Measurements from ENCODE around the gene WWOX.

Gene WWOX

DNA sequence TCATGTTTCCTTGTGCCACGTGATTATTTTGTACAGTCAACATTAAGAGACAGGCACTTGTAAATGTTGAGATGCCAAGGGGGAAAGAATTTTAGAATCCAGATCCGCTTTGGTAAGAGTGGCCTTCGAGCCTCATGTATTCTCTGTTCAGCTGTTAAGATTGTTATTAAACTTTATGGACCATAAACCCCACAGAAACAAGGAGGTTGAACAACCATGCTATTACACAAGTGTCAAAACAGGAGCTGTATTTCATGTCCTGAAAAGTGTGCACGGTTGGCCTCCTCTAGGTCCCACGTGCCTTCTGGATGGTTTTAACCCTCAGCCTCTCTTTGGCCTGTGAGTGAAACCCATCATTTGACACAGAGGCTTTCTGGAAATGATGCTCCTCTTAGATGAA is 809.8 kb downstream of the WWOX start:
- DNase-seq (ENCODE audit: low spot score) = no peak

- DNase-seq (ENCODE audit: low spot score) = no peak
These were observed 816.4 kb downstream of the WWOX start for GRCh38 chr16:78915811-78916345.

DNA sequence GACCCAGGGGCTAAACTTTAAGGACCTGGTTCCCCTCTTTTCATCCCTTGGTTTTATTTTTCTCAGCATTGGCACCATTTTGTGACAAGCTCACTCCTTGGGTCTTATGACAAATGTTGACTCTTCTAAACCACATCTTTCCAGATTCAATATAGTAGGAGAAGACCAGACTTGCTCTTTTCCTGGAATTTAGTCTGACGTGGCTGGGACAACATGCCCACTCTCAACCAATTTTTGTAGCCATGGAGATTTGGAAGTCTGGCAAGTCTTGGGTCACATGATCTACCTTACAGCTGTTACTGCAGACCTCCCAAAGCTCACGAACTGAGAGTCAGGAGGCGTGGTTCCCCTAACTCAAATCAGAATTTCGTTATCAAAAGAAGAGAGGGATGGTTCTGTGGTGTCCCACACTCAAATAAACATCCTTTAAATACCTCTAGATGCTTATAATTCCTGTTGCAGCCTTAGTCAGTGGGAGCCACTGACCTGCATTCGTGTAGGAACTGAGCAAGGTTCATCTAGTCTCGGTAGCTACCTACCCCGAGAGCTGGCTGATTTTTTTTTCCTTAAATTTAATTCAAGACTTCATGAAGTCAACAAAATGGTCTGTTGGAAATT is 817.6 kb downstream of the WWOX start:
- DNase-seq (ENCODE audit: low spot score) = no peak

- no peak for DNase-seq (ENCODE audit: low spot score)
These were observed 819.4 kb downstream of the WWOX start for GRCh38 chr16:78918805-78919305.

- DNase-seq (ENCODE audit: low spot score) = no peak
These were observed 820.4 kb downstream of the WWOX start for GRCh38 chr16:78919852-78920251.

DNA sequence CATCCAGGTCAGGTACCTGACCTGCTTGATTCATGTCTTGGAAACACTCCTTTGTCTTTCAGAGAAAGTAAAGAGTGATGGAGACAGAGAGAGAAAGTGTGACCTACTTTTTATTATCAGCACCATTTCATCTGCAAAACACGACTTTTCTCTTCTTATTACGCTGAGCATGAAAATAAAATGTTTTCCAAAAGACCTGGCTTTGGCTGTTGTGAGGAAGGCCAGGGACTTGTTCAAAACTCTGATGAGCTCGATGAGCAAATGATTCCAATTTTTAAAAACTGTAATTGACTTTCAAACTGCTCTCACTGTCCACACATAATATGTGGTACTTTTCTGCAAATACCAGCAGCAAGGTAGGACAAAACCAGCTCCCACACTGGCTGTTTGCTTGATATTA is 821.2 kb downstream of the WWOX start:
- DNase-seq (ENCODE audit: low spot score) = no peak

DNA sequence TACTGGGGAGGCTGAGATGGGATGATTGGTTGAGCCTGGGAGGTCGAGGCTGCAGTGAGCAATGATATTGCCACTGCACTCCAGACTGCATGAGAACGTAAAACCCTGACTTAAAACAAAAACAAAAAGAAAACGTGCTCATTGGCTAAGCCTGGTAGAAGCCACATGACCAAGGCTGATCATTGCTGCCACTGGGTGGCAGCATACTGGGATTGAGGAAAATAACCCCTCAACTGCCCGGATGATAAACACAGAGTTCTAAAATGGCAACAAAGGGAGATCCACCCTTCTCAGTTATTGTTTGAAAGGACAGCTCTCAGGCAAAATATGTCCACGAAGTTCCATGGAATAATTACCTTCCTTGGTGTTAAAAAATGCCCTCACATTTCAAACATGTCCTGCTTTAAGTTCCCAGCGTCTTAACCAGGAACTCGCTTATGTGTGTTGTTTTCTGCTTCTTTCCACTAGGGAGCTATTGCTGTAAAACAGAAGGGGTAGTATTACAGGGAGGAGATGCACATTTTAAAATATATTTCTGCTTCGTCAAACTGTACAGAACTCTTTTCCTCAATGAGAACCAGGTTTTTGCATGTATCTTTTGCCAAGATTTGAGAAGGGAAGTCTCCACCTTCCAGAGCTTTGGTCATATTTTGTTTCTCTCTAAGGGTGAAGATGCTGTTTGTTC is 825.8 kb downstream of the WWOX start:
- no peak for DNase-seq (ENCODE audit: low spot score)

DNA sequence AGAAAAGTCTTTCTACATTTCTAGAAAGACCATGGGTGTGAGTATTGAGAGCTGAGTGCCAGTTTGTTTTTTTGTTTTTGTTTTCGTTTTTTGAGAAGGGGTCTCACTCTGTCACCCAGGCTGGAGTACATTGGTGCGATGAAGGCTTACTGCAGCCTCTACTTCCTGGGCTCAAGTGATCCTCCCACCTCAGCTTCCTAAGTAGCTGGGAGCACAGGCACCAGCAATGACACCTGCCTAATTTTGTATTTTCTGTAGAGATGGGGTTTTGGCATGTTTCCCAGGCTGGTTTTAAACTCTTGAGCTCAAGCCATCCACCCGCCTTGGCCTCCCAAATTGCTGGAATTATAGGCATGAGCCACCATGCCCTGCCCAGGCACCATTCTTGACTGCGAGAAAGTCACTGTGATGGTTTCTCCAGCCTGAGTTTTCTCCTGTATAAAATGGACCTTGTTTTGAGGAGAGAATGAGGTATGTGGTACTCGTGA is 827.3 kb downstream of the WWOX start:
- no peak for DNase-seq (ENCODE audit: low spot score)

DNA sequence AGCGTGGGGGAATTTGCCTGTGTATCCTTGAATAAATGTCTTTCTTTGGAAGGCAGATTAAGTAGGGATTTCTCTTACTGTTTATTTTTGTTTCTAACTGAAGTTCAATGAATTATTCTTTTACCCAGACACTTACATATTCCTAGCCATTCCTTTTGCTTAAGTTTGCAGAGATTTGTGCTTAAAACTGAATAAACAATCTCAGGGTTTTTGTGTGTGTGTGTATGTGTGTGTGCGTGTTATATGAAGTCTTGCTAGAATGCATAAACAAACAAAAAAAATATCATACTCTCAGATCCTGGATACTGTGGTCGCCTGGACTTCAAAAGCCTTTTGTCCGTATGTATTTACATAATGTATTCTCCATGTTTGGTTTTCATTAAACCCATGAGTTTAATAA is 828.3 kb downstream of the WWOX start:
- no peak for DNase-seq (ENCODE audit: low spot score)

DNA sequence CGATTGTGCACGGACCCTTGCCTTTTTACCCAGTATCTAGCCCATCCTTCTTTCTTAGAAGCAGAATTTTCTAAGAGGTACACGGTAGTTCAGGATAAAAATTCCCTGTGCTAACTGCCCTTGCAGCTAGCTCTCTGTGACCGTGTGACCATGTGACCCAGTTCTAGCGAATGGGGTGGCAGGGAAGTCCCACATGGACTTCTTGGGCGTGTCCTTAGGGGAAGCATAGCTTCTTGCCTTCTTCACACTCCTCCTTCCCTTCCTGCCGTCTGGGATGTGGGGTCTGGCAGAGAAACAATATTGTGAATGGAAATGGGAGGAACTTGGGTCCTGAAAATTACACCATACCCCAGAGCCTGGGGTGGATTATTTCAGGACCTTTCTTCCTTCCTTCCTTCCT is 830.4 kb downstream of the WWOX start:
- DNase-seq (ENCODE audit: low spot score) = no peak

- DNase-seq (ENCODE audit: low spot score) = no peak
These were observed 831.1 kb downstream of the WWOX start for GRCh38 chr16:78930561-78930960.

- no peak for DNase-seq (ENCODE audit: low spot score)
These were observed 831.8 kb downstream of the WWOX start for GRCh38 chr16:78931267-78931666.

DNA sequence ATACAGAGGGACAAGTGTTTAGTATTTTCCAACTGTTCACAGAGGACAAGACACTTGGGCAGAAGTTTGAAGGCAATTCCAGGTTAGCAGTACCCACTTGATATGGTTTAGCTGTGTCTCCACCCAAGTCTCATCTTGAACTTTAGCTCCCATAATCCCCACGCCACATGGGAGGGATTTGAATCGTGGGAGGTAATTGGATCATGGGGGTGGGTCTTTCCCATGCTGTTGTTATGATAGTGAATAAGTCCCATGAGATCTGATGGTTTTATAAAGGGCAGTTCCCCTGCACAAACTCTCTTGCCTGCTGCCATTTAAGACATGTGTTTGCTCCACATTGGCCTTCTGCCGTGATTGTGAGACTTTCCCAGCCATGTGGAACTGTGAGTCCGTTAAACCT is 832.2 kb downstream of the WWOX start:
- no peak for DNase-seq (ENCODE audit: low spot score)

DNA sequence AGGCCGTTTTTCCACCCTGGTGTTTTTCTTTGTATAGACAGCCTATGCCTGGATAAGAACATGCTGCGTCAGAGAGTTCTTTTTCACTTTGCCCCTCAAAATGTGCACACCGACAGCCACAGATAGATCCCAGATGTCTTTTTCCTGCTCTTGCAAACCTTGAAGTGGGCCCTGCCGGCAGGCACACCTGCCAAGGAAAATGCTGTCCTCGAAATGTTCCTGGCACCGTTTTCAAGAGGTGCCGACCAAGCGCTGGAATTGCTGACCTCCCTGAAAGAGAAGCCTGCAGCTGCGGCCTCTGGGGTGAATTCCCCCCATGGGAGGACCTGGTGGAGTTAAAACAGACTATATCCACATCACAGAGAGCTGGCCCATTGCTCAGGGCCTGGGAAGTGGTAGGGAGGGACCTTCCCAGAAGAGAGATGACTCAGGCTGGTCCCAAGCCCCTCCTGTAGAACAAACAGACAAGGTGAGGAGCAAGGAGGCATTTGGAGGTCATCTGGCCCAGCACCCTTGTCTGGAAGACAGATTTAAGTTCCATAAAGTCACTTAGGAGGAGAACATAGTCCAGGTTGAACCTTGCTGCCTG is 833.0 kb downstream of the WWOX start:
- no peak for DNase-seq (ENCODE audit: low spot score)

- DNase-seq (ENCODE audit: low spot score) = no peak
These were observed 836.6 kb downstream of the WWOX start for GRCh38 chr16:78936060-78936459.

GRCh38 chr16:78939597-78939996 is 840.1 kb downstream of the WWOX start:
- no peak for DNase-seq (ENCODE audit: low spot score)

DNA sequence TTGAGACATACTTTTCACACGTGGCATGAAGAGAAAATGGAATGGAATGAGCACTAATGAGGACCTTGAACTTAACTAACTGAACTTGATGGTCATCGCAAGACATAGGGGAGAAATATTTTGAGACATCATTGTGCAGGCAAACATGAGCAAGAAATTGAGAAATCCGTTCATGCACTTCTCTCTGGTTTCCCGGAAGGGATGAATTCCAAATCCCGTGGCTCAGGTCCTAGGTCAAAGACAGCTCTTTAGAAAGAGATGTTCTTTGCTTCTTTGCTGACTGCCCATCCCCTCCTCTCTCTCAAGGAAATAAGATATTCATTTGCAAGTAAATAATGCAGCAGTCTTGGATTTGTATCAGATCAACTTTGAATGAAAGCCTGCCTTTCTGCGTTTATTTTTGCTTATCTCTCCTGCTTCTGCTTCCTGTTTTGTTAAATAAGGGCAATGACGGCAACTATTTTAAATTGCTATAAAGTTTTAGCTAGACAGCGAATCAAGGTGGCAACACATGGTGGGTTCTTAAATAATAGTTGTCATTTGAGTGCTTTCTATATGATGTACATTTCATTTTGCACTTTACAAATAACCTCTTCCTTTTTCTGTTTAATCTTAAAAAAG is 843.3 kb downstream of the WWOX start:
- DNase-seq (ENCODE audit: low spot score) = no peak

DNA sequence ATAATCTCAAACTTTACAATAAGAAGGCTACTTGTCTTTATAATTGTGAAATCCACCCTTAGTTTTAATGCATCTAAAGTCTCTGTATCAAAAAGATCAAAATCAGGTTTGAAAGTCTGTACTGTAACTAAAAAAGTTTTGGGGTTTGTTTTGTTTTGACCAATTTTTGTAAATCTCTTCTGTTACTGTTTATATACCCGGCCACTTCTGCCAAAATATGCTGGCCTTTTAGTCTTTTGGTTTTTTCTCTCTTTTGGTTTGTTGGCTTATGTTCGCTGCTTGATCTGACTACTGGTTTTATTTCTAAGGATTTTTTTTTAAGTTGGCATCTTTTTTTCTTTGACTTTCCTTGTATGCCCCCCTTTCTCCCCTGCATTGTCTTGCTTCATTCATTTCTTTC is 845.9 kb downstream of the WWOX start:
- no peak for DNase-seq (ENCODE audit: low spot score)

DNA sequence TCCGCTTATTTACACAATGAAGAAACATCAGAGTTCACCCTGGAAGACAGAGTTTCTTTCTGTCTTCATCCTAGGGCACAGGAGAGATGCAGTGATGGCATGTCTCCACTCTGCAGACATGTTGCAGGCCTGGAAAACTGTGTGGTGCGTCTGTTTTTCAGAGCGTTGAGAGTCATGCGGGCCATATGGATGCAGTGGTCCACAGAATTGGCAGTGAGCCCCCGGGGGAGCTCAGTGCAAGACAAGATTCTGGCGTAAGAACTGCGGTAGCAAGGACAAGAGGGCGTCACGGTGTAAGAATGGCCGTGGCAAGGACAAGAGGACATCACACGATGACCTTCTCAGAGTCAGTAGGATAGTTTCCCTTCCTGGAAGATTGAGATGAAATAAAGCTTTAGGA is 847.1 kb downstream of the WWOX start:
- no peak for DNase-seq (ENCODE audit: low spot score)

DNA sequence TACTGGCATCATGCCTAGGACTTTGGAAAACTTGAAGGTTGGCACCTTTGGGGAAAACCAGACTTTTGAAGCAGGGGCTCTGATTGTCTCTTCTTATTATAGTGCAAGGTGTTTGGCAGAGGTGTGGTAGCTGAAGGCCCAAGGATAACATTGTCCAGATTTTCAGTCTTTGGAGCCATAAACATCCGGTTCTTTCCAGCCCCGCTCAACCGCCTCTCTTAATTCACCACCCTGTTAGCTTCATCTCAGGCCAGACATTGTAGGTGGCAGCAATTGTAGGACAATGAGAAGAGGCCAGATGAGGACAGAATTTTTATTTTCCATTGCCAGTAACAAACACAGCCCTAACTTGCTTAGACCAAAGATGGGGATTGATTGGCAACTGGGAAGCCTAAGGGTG is 851.3 kb downstream of the WWOX start:
- DNase-seq (ENCODE audit: low spot score) = no peak

GRCh38 chr16:78952630-78953029 is 853.2 kb downstream of the WWOX start:
- DNase-seq (ENCODE audit: low spot score) = no peak

GRCh38 chr16:78953526-78953925 is 854.1 kb downstream of the WWOX start:
- DNase-seq (ENCODE audit: low spot score) = no peak

DNA sequence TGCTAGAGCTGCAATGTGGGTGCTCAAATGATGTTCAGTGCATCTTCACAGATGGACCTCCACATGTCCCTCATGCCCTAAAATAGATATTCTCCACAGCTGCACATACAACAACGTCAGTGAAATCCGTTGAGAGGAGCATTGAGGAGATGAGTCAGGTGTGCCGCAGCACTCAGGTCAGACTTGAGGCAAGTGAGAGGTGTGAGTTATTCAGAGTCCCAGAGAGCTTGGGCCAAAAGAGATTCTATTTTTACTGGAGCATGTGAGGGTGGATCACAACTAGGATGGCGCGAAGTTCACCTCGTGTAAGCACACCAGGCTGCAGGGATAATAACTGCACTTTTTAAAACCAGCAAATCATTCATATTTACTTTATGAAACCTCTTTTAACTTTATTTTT is 855.8 kb downstream of the WWOX start:
- no peak for DNase-seq (ENCODE audit: low spot score)

Data from AG08395 (cell line).